ENCODE measurements around the gene CASP8. TPM values are rescaled to one million over a fixed set of nuclear protein-coding genes. Genes with fewer than 3 reads are reported as not detected.
"Not testable (repeated sequence)": the region's sequence is repeated elsewhere in the genome, so short reads cannot be mapped to it uniquely, and the experiment has no call there.

Gene CASP8
- polyA plus RNA-seq, 3 donors from 2014 or later: 20.2 to 116 (median 28.0) TPM

GRCh38 chr2:201290457-201291148, 30.3 kb downstream of the CASP8 start:
- not testable (repeated sequence) for DNase-seq; H3K27me3 Mint-ChIP-seq (ENCODE audit: low read depth in 3 of 3); H3K4me3 Mint-ChIP-seq
- H3K27ac Mint-ChIP-seq: peak overlapping the region in 3 of 6 donors; percentile 4 to 32 (median 23)
- H3K4me1 Mint-ChIP-seq: peaks cover 16 to 55% of the 10 kb centered on the region in 2 donors
- peaks cover 8 to 31% (median 23%) of the 10 kb centered on the region in 6 donors for H3K9me3 Mint-ChIP-seq
- peaks cover 39 to 64% (median 63%) of the 10 kb centered on the region in 3 donors for H3K36me3 Mint-ChIP-seq

- peak overlapping the region in 2 of 6 donors; percentile 43 to 78 for H3K27ac Mint-ChIP-seq
- H3K4me1 Mint-ChIP-seq: no peaks in the 10 kb centered on the region
- H3K4me3 Mint-ChIP-seq: no peak overlapping the region
- peaks cover 40 to 54% (median 46%) of the 10 kb centered on the region in 3 donors for H3K36me3 Mint-ChIP-seq
- peaks cover 23 to 62% (median 32%) of the 10 kb centered on the region in 6 donors for H3K9me3 Mint-ChIP-seq
- DNase-seq: no peak
- H3K27me3 Mint-ChIP-seq (ENCODE audit: low read depth in 3 of 3): peaks cover 0 to under 1% (median 0%) of the 10 kb centered on the region in 3 donors
These were observed 38.2 kb downstream of the CASP8 start for GRCh38 chr2:201298462-201299052.

- H3K27me3 Mint-ChIP-seq (ENCODE audit: low read depth in 3 of 3); DNase-seq; H3K4me1 Mint-ChIP-seq; H3K4me3 Mint-ChIP-seq; H3K27ac Mint-ChIP-seq: not testable (repeated sequence)
- peaks cover 43 to 60% (median 51%) of the 10 kb centered on the region in 3 donors for H3K36me3 Mint-ChIP-seq
- peaks cover 20 to 65% (median 31%) of the 10 kb centered on the region in 6 donors for H3K9me3 Mint-ChIP-seq
These were observed 39.6 kb downstream of the CASP8 start for GRCh38 chr2:201299929-201300328.

- peaks cover 2 to 14% (median 7%) of the 10 kb centered on the region in 6 donors for H3K9me3 Mint-ChIP-seq
- no peak for DNase-seq
- peaks cover 0 to 1% (median 0%) of the 10 kb centered on the region in 3 donors for H3K27me3 Mint-ChIP-seq (ENCODE audit: low read depth in 3 of 3)
- no peak overlapping the region for H3K4me3 Mint-ChIP-seq
- H3K4me1 Mint-ChIP-seq: no peaks in the 10 kb centered on the region
- peaks cover 39 to 75% (median 73%) of the 10 kb centered on the region in 3 donors for H3K36me3 Mint-ChIP-seq
- no peak overlapping the region for H3K27ac Mint-ChIP-seq
These were observed 47.5 kb downstream of the CASP8 start for GRCh38 chr2:201307876-201308275.

- DNase-seq: no peak
- Mint-ChIP-seq H3K4me1 (no peaks in the 10 kb centered on the region), H3K36me3 (peaks cover 36 to 80% (median 79%) of the 10 kb centered on the region in 3 donors), H3K9me3 (peaks cover 3 to 11% (median 9%) of the 10 kb centered on the region in 6 donors), H3K4me3 (no peak overlapping the region), H3K27ac (no peak overlapping the region), H3K27me3 (ENCODE audit: low read depth in 3 of 3) (peaks cover 0 to 1% (median 0%) of the 10 kb centered on the region in 3 donors)
These were observed 48.6 kb downstream of the CASP8 start for GRCh38 chr2:201308914-201309313.

GRCh38 chr2:201313362-201313761, 53.0 kb downstream of the CASP8 start:
- Mint-ChIP-seq H3K4me3 (no peak overlapping the region), H3K9me3 (peaks cover 6 to 31% (median 16%) of the 10 kb centered on the region in 6 donors), H3K27ac (no peak overlapping the region), H3K36me3 (peaks cover 43 to 83% (median 80%) of the 10 kb centered on the region in 3 donors), H3K4me1 (no peaks in the 10 kb centered on the region), H3K27me3 (ENCODE audit: low read depth in 3 of 3) (peaks cover 0 to 4% (median 0%) of the 10 kb centered on the region in 3 donors)
- no peak for DNase-seq

- DNase-seq: no peak
- Mint-ChIP-seq H3K4me1 (no peaks in the 10 kb centered on the region), H3K4me3 (no peak overlapping the region), H3K27ac (no peak overlapping the region), H3K9me3 (peaks cover 18 to 57% (median 37%) of the 10 kb centered on the region in 6 donors), H3K36me3 (peaks cover 59 to 74% (median 66%) of the 10 kb centered on the region in 3 donors), H3K27me3 (ENCODE audit: low read depth in 3 of 3) (peaks cover 0 to 4% (median 0%) of the 10 kb centered on the region in 3 donors)
These were observed 59.2 kb downstream of the CASP8 start for GRCh38 chr2:201319511-201319910.

GRCh38 chr2:201320257-201320656, 59.9 kb downstream of the CASP8 start:
- Mint-ChIP-seq H3K27me3 (ENCODE audit: low read depth in 3 of 3) (peaks cover 0 to 3% (median 0%) of the 10 kb centered on the region in 3 donors), H3K4me1 (no peaks in the 10 kb centered on the region), H3K4me3 (no peak overlapping the region), H3K27ac (no peak overlapping the region), H3K9me3 (peaks cover 21 to 50% (median 36%) of the 10 kb centered on the region in 6 donors), H3K36me3 (peaks cover 56 to 72% (median 62%) of the 10 kb centered on the region in 3 donors)
- no peak for DNase-seq

- H3K4me3 Mint-ChIP-seq: no peak overlapping the region
- no peak for DNase-seq
- peaks cover 53 to 72% (median 64%) of the 10 kb centered on the region in 3 donors for H3K36me3 Mint-ChIP-seq
- H3K9me3 Mint-ChIP-seq: peaks cover 21 to 50% (median 37%) of the 10 kb centered on the region in 6 donors
- H3K4me1 Mint-ChIP-seq: no peaks in the 10 kb centered on the region
- peaks cover 0 to 3% (median 0%) of the 10 kb centered on the region in 3 donors for H3K27me3 Mint-ChIP-seq (ENCODE audit: low read depth in 3 of 3)
- H3K27ac Mint-ChIP-seq: no peak overlapping the region
These were observed 60.4 kb downstream of the CASP8 start for GRCh38 chr2:201320701-201321100.

GRCh38 chr2:201322772-201323171, 62.4 kb downstream of the CASP8 start:
- Mint-ChIP-seq H3K27ac (no peak overlapping the region), H3K27me3 (ENCODE audit: low read depth in 3 of 3) (peaks cover 0 to 3% (median 0%) of the 10 kb centered on the region in 3 donors), H3K4me3 (no peak overlapping the region), H3K9me3 (peaks cover 21 to 45% (median 40%) of the 10 kb centered on the region in 6 donors), H3K4me1 (no peaks in the 10 kb centered on the region), H3K36me3 (peaks cover 46 to 65% (median 51%) of the 10 kb centered on the region in 3 donors)
- no peak for DNase-seq

GRCh38 chr2:201327678-201328077, 67.3 kb downstream of the CASP8 start:
- DNase-seq: no peak
- no peak overlapping the region for H3K27ac Mint-ChIP-seq
- peaks cover 0 to 3% (median 0%) of the 10 kb centered on the region in 3 donors for H3K27me3 Mint-ChIP-seq (ENCODE audit: low read depth in 3 of 3)
- H3K4me1 Mint-ChIP-seq: peaks cover 9% of the 10 kb centered on the region in 2 donors
- H3K9me3 Mint-ChIP-seq: peaks cover 13 to 25% (median 17%) of the 10 kb centered on the region in 6 donors
- no peak overlapping the region for H3K4me3 Mint-ChIP-seq
- peaks cover 23 to 39% (median 39%) of the 10 kb centered on the region in 3 donors for H3K36me3 Mint-ChIP-seq

- Mint-ChIP-seq H3K27ac (no peak overlapping the region), H3K36me3 (peaks cover 9 to 30% (median 27%) of the 10 kb centered on the region in 3 donors)
These were observed 69.1 kb downstream of the CASP8 start for GRCh38 chr2:201329409-201329808.

More at GRCh38 chr2:201329409-201329808, 69.1 kb downstream of the CASP8 start:
- no peak for DNase-seq
- Mint-ChIP-seq H3K27me3 (ENCODE audit: low read depth in 3 of 3) (peaks cover 0 to 3% (median 0%) of the 10 kb centered on the region in 3 donors), H3K4me3 (no peak overlapping the region), H3K9me3 (peaks cover under 1 to 9% (median 3%) of the 10 kb centered on the region in 6 donors), H3K4me1 (peaks cover 9% of the 10 kb centered on the region in 2 donors)
